Measurements from ENCODE around the gene COX20. TPM values are rescaled to one million over a fixed set of nuclear protein-coding genes. Genes with fewer than 3 reads are reported as not detected.

COX20 gene
- total and polyA plus RNA-seq, 2 of the 4 experiments (the other 2 are of a cell fraction) = 13.3 to 27.0 TPM

GRCh38 chr1:244817415-244817894 lies 18.0 kb upstream of the COX20 start:
- Histone ChIP-seq H3K23ac (ENCODE audit: low read depth, low read length) (no peak overlapping the region), H4K91ac (ENCODE audit: insufficient read depth, low read depth, low read length) (no peak overlapping the region), H3K14ac (replicated peaks; ENCODE audit: low read depth, low read length) (no peak overlapping the region), H3K79me1 (ENCODE audit: low read depth in 1 of 2, low read length in 2 of 2) (no peaks in the 10 kb centered on the region), H3K18ac (ENCODE audit: low read depth, low read length) (no peak overlapping the region), H2BK20ac (ENCODE audit: low read depth, low read length) (no peak overlapping the region), H2BK120ac (ENCODE audit: low read depth, low read length) (no peak overlapping the region), H4K8ac (ENCODE audit: low read depth in 2 of 2, low read length in 2 of 2) (no peak overlapping the region), H3K4ac (ENCODE audit: low read depth, low read length) (no peak overlapping the region), H3K27ac (ENCODE audit: insufficient read depth, low read length) (no peak overlapping the region), H3K9me1 (ENCODE audit: insufficient read depth, low read length) (no peaks in the 10 kb centered on the region), H2BK15ac (ENCODE audit: low read depth, low read length) (no peak overlapping the region), H3K9me3 (ENCODE audit: control insufficient read depth, insufficient read depth, low read length) (no peaks in the 10 kb centered on the region), H3K36me3 (ENCODE audit: control insufficient read depth, insufficient read depth, low read length) (no peaks in the 10 kb centered on the region), H3K4me3 (ENCODE audit: insufficient read depth, low read depth, low read length) (no peak overlapping the region), H3K4me2 (ENCODE audit: low read depth, low read length) (no peak overlapping the region), H2AK9ac (replicated peaks; ENCODE audit: low read depth, low read length, poor library complexity) (no peak overlapping the region), H3K56ac (ENCODE audit: extremely low read depth, insufficient read depth, low read length) (no peak overlapping the region), H3K27me3 (ENCODE audit: control insufficient read depth, insufficient read depth, low read length) (no peaks in the 10 kb centered on the region; the same call in 1 of the 2 replicates), H4K5ac (ENCODE audit: low read depth, low read length) (no peak overlapping the region), H3K9ac (ENCODE audit: low read depth, low read length) (no peak overlapping the region), H4K20me1 (ENCODE audit: insufficient read depth, low read length) (no peaks in the 10 kb centered on the region), H3K4me1 (ENCODE audit: control insufficient read depth, insufficient read depth, low read length) (no peaks in the 10 kb centered on the region), H2BK5ac (ENCODE audit: low read depth, low read length, poor library complexity, severe bottlenecking) (no peak overlapping the region), H2AK5ac (ENCODE audit: low read depth, low read length) (no peak overlapping the region), H2AFZ (replicated peaks; ENCODE audit: low read length, poor library complexity) (no peak overlapping the region)
- no TSS peak for BruUV-seq (replicated peaks)
- TF ChIP-seq RAD21 (IDR thresholded peaks at IDR 0.05; ENCODE audit: low read length) = no peak
- TF ChIP-seq FOS (IDR thresholded peaks at IDR 0.05; ENCODE audit: low read depth, low read length) = no peak
- no peak for TF ChIP-seq USF2 (IDR thresholded peaks at IDR 0.05; ENCODE audit: low read depth, low read length)
- TF ChIP-seq POLR2A (IDR thresholded peaks at IDR 0.05; ENCODE audit: low read depth, low read length) = no peak
- WGBS, 2 experiments (ENCODE audit: extremely low coverage in 2 of 2, insufficient read length in 1 of 2) = 92% methylated on average over 2 of the region's 12 CpGs; no CpG with 5 or more reads in 1 of the 2 experiments
- ATAC-seq (ENCODE audit: low read depth) (no peak), DNase-seq (no peak)
- CTCF ChIA-PET = interaction anchor here (0.5 kb wide), 1 partner anchor 11 kb away, joined by 3 read pairs; no protein-coding TSS in a partner anchor
- intact Hi-C loops (cut with micrococcal nuclease) = no loop called here
- in situ Hi-C loops (cut with MboI; ENCODE audit: low sequenced_read_pairs) = no loop called here
- dilution Hi-C loops (cut with HindIII; ENCODE audit: low sequenced_read_pairs, unreplicated experiment) = no loop called here
- POLR2A ChIA-PET (ENCODE audit: unreplicated experiment) = no interaction called here

Measured in IMR-90 (cell line).